NCI-H2107 (cell line): ENCODE results near the gene AMZ2.

Experiments
- DNase-seq: peaks from one replicate; lab custom pipeline; 2025; lab: John Stamatoyannopoulos, UW

Gene AMZ2

GRCh38 chr17:68290955-68291835 lies 43.4 kb downstream of the AMZ2 start, which contains the start of the genes ARSG and SLC16A6:
ARSG (plus strand) TSS chr17:68291495; CDS start chr17:68307494, 15,999 bp downstream.
SLC16A6 (minus strand) TSS chr17:68291127; CDS start chr17:68278320, 12,807 bp downstream.
- DNase-seq: no peak

GRCh38 chr17:68291836-68292688 lies 44.2 kb downstream of the AMZ2 start:
- no peak for DNase-seq

GRCh38 chr17:68292689-68293040 lies 44.8 kb downstream of the AMZ2 start:
- DNase-seq: no peak

GRCh38 chr17:68293490-68294195 lies 45.8 kb downstream of the AMZ2 start:
- DNase-seq: no peak

- no peak for DNase-seq
Measured at GRCh38 chr17:68294196-68294555, 46.3 kb downstream of the AMZ2 start.

- no peak for DNase-seq
Measured at GRCh38 chr17:68294617-68295016, 46.8 kb downstream of the AMZ2 start.

- no peak for DNase-seq
Measured at GRCh38 chr17:68295086-68295485, 47.2 kb downstream of the AMZ2 start.

- DNase-seq: no peak
Measured at GRCh38 chr17:68296217-68297191, 48.7 kb downstream of the AMZ2 start.

GRCh38 chr17:68297195-68297594 lies 49.4 kb downstream of the AMZ2 start:
- DNase-seq: no peak

- DNase-seq: no peak
Measured at GRCh38 chr17:68298601-68299000, 50.8 kb downstream of the AMZ2 start.

GRCh38 chr17:68299817-68300216 lies 52.0 kb downstream of the AMZ2 start:
- no peak for DNase-seq

- DNase-seq: peak; percentile 46
Measured at GRCh38 chr17:68301438-68301959, 53.7 kb downstream of the AMZ2 start.

GRCh38 chr17:68302066-68302564 lies 54.3 kb downstream of the AMZ2 start:
- DNase-seq: no peak

- DNase-seq: no peak
Measured at GRCh38 chr17:68302666-68303065, 54.8 kb downstream of the AMZ2 start.

- DNase-seq: no peak
Measured at GRCh38 chr17:68304706-68305105, 56.9 kb downstream of the AMZ2 start.

- DNase-seq: no peak
Measured at GRCh38 chr17:68305142-68305541, 57.3 kb downstream of the AMZ2 start.
